ENCODE measurements around the gene DAPK1. TPM values are rescaled to one million over a fixed set of nuclear protein-coding genes. Genes with fewer than 3 reads are reported as not detected.

DAPK1 gene
- total RNA-seq, 2 experiments from 2014 or later = 3.9 to 5.6 TPM

GRCh38 chr9:87668722-87669121 is 171.1 kb downstream of the DAPK1 start:
- Mint-ChIP-seq H3K4me1 (no peaks in the 10 kb centered on the region), H3K4me3 (no peak overlapping the region), H3K36me3 (ENCODE audit: low read depth) (peaks cover 2% of the 10 kb centered on the region), H3K27me3 (no peaks in the 10 kb centered on the region), H3K9me3 (ENCODE audit: low read depth) (peaks cover 7% of the 10 kb centered on the region), H3K27ac (no peak overlapping the region)
- CTCF ChIA-PET = interaction anchor here (1.4 kb wide), 1 partner anchor 144 kb away, joined by 4 read pairs; no protein-coding TSS in a partner anchor
- no peak for DNase-seq
- POLR2A ChIA-PET = no interaction called here
- no peak for ATAC-seq
- intact Hi-C loops (cut with DNase I, micrococcal nuclease) = loop anchor here in 1 of 2 experiments (10.0 kb wide), 1 partner anchor 1234 kb away; no protein-coding TSS in a partner anchor

- peaks cover 3% of the 10 kb centered on the region for H3K4me1 Mint-ChIP-seq
- peaks cover 2% of the 10 kb centered on the region for H3K36me3 Mint-ChIP-seq (ENCODE audit: low read depth)
- DNase-seq = no peak
- no peak overlapping the region for H3K4me3 Mint-ChIP-seq
- intact Hi-C loops (cut with DNase I, micrococcal nuclease) = no loop called here
- CTCF ChIA-PET = interaction anchor here (0.6 kb wide), 2 partner anchors 37 to 405 kb away, joined by 3 read pairs; no protein-coding TSS in a partner anchor
- no peak for ATAC-seq
- H3K9me3 Mint-ChIP-seq (ENCODE audit: low read depth) = peaks cover 7% of the 10 kb centered on the region
- POLR2A ChIA-PET = no interaction called here
- H3K27me3 Mint-ChIP-seq = no peaks in the 10 kb centered on the region
- H3K27ac Mint-ChIP-seq = no peak overlapping the region
Measured at GRCh38 chr9:87670572-87671264, 173.1 kb downstream of the DAPK1 start.

- intact Hi-C loops (cut with DNase I, micrococcal nuclease) = no loop called here
- no peak for DNase-seq
- Mint-ChIP-seq H3K27me3 (no peaks in the 10 kb centered on the region), H3K4me3 (no peak overlapping the region), H3K36me3 (ENCODE audit: low read depth) (peaks cover 2% of the 10 kb centered on the region), H3K4me1 (peaks cover 3% of the 10 kb centered on the region), H3K9me3 (ENCODE audit: low read depth) (peaks cover 7% of the 10 kb centered on the region), H3K27ac (no peak overlapping the region)
- ATAC-seq = no peak
- ChIA-PET POLR2A (no interaction called here), CTCF (interaction anchor here (0.6 kb wide), 1 partner anchor 36 kb away, joined by 3 read pairs; no protein-coding TSS in a partner anchor)
Measured at GRCh38 chr9:87671478-87671877, 173.8 kb downstream of the DAPK1 start.

GRCh38 chr9:87671925-87672324 is 174.3 kb downstream of the DAPK1 start:
- POLR2A ChIA-PET = no interaction called here
- no peak overlapping the region for H3K27ac Mint-ChIP-seq
- peaks cover 3% of the 10 kb centered on the region for H3K4me1 Mint-ChIP-seq
- ATAC-seq (no peak), DNase-seq (no peak)
- H3K36me3 Mint-ChIP-seq (ENCODE audit: low read depth) = no peaks in the 10 kb centered on the region
- intact Hi-C loops (cut with DNase I, micrococcal nuclease) = no loop called here
- H3K9me3 Mint-ChIP-seq (ENCODE audit: low read depth) = peaks cover 5% of the 10 kb centered on the region
- H3K4me3 Mint-ChIP-seq = no peak overlapping the region
- no peaks in the 10 kb centered on the region for H3K27me3 Mint-ChIP-seq
- CTCF ChIA-PET = no interaction called here

GRCh38 chr9:87672586-87672985 is 174.9 kb downstream of the DAPK1 start:
- ChIA-PET CTCF (interaction anchor here (0.7 kb wide), 1 partner anchor 66 kb away, joined by 3 read pairs; no protein-coding TSS in a partner anchor), POLR2A (no interaction called here)
- H3K36me3 Mint-ChIP-seq (ENCODE audit: low read depth) = no peaks in the 10 kb centered on the region
- intact Hi-C loops (cut with DNase I, micrococcal nuclease) = no loop called here
- ATAC-seq = no peak
- no peak overlapping the region for H3K27ac Mint-ChIP-seq
- no peak for DNase-seq
- H3K9me3 Mint-ChIP-seq (ENCODE audit: low read depth) = no peaks in the 10 kb centered on the region
- H3K27me3 Mint-ChIP-seq = no peaks in the 10 kb centered on the region
- no peak overlapping the region for H3K4me3 Mint-ChIP-seq
- H3K4me1 Mint-ChIP-seq = peaks cover 3% of the 10 kb centered on the region

- no peaks in the 10 kb centered on the region for H3K27me3 Mint-ChIP-seq
- H3K27ac Mint-ChIP-seq = no peak overlapping the region
- peaks cover 4% of the 10 kb centered on the region for H3K4me1 Mint-ChIP-seq
- no peaks in the 10 kb centered on the region for H3K36me3 Mint-ChIP-seq (ENCODE audit: low read depth)
- ATAC-seq (no peak), DNase-seq (no peak)
- ChIA-PET POLR2A (no interaction called here), CTCF (interaction anchor here (0.7 to 1.0 kb wide), 2 partner anchors 135 to 349 kb away, joined by 3 read pairs; no protein-coding TSS in a partner anchor)
- H3K9me3 Mint-ChIP-seq (ENCODE audit: low read depth) = no peaks in the 10 kb centered on the region
- no peak overlapping the region for H3K4me3 Mint-ChIP-seq
- intact Hi-C loops (cut with DNase I, micrococcal nuclease) = no loop called here
Measured at GRCh38 chr9:87673446-87674120, 175.9 kb downstream of the DAPK1 start.

GRCh38 chr9:87674565-87675299 is 177.1 kb downstream of the DAPK1 start:
- Mint-ChIP-seq H3K27ac (no peak overlapping the region), H3K27me3 (no peaks in the 10 kb centered on the region), H3K4me1 (peaks cover 7% of the 10 kb centered on the region), H3K9me3 (ENCODE audit: low read depth) (no peaks in the 10 kb centered on the region), H3K4me3 (no peak overlapping the region), H3K36me3 (ENCODE audit: low read depth) (no peaks in the 10 kb centered on the region)
- DNase-seq = no peak
- no peak for ATAC-seq
- ChIA-PET POLR2A (no interaction called here), CTCF (no interaction called here)
- intact Hi-C loops (cut with DNase I, micrococcal nuclease) = loop anchor here in 1 of 2 experiments (5.0 kb wide), 1 partner anchor 158 kb away; no protein-coding TSS in a partner anchor

GRCh38 chr9:87675906-87676515 is 178.3 kb downstream of the DAPK1 start:
- no peak overlapping the region for H3K27ac Mint-ChIP-seq
- ChIA-PET CTCF (interaction anchor here (0.8 kb wide), 1 partner anchor 9 kb away, joined by 3 read pairs; no protein-coding TSS in a partner anchor), POLR2A (no interaction called here)
- no peaks in the 10 kb centered on the region for H3K9me3 Mint-ChIP-seq (ENCODE audit: low read depth)
- no peak for ATAC-seq
- no peak for DNase-seq
- H3K4me1 Mint-ChIP-seq = peaks cover 7% of the 10 kb centered on the region
- H3K36me3 Mint-ChIP-seq (ENCODE audit: low read depth) = no peaks in the 10 kb centered on the region
- intact Hi-C loops (cut with DNase I, micrococcal nuclease) = loop anchor here in 1 of 2 experiments (5.0 kb wide), 1 partner anchor 156 kb away; no protein-coding TSS in a partner anchor
- H3K4me3 Mint-ChIP-seq = no peak overlapping the region
- no peaks in the 10 kb centered on the region for H3K27me3 Mint-ChIP-seq

GRCh38 chr9:87676976-87677775 is 179.5 kb downstream of the DAPK1 start:
- intact Hi-C loops (cut with DNase I, micrococcal nuclease) = loop anchor here in 1 of 2 experiments (5.0 kb wide), 1 partner anchor 155 kb away; no protein-coding TSS in a partner anchor
- Mint-ChIP-seq H3K9me3 (ENCODE audit: low read depth) (no peaks in the 10 kb centered on the region), H3K27ac (no peak overlapping the region), H3K36me3 (ENCODE audit: low read depth) (no peaks in the 10 kb centered on the region), H3K4me1 (peaks cover 7% of the 10 kb centered on the region), H3K4me3 (no peak overlapping the region), H3K27me3 (no peaks in the 10 kb centered on the region)
- no peak for DNase-seq
- ATAC-seq = no peak
- POLR2A ChIA-PET = interaction anchor here (0.5 kb wide), 1 partner anchor 201 kb away, joined by 3 read pairs; no protein-coding TSS in a partner anchor
- CTCF ChIA-PET = interaction anchor here (0.7 to 1.4 kb wide), 4 partner anchors 8 to 102 kb away, joined by 3 read pairs; no protein-coding TSS in a partner anchor

- no peaks in the 10 kb centered on the region for H3K9me3 Mint-ChIP-seq (ENCODE audit: low read depth)
- no peak overlapping the region for H3K4me3 Mint-ChIP-seq
- no peak overlapping the region for H3K27ac Mint-ChIP-seq
- intact Hi-C loops (cut with DNase I, micrococcal nuclease) = loop anchor here (1.0 to 5.0 kb wide), 2 partner anchors 135 to 154 kb away; no protein-coding TSS in a partner anchor
- DNase-seq (no peak), ATAC-seq (no peak)
- no peaks in the 10 kb centered on the region for H3K36me3 Mint-ChIP-seq (ENCODE audit: low read depth)
- CTCF ChIA-PET = interaction anchor here (0.7 to 1.4 kb wide), 6 partner anchors 8 to 519 kb away, joined by 3 to 4 read pairs (median 3); no protein-coding TSS in a partner anchor
- peaks cover 7% of the 10 kb centered on the region for H3K4me1 Mint-ChIP-seq
- POLR2A ChIA-PET = no interaction called here
- H3K27me3 Mint-ChIP-seq = no peaks in the 10 kb centered on the region
Measured at GRCh38 chr9:87677776-87678587, 180.3 kb downstream of the DAPK1 start.

Measured in activated CD4-positive, alpha-beta T cell treated with anti-CD3 and anti-CD28 coated beads for 36 hours (primary cell).